GM10847 (cell line): ENCODE measurements around the gene ATN1.

Experiments
- POLR2A ChIP-seq: IDR thresholded peaks from 2 replicates; pipeline ENCODE4 v1.6.1; 2011; ENCODE audit not compliant: insufficient read length; ENCODE audit errors: extremely low read depth

Gene ATN1

GRCh38 chr12:6921996-6922946 lies 5.5 kb upstream of the ATN1 start:
- TF ChIP-seq POLR2A, result no peak

GRCh38 chr12:6923003-6923732 lies 4.6 kb upstream of the ATN1 start:
- TF ChIP-seq POLR2A, result no peak

DNA sequence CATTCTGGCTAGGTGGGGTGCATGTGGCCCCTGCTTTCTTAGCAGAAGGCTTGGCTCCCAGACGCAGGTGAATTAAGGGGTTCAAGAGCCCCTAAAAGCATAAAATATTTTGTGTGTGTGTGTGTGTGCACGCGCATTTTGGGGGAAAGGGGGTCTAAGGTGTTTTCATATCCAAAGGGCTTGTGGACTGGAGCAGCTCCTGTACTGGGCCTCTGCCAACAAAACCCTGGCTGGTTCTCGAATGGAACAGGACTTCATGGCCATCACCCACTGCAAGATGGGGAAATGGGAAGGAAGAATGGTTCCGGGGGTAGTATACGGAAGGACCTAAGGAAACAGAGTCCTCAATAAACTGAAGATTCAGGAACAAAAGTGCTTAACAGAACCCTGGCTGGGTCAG lies 3.9 kb upstream of the ATN1 start:
- no peak for TF ChIP-seq POLR2A

DNA sequence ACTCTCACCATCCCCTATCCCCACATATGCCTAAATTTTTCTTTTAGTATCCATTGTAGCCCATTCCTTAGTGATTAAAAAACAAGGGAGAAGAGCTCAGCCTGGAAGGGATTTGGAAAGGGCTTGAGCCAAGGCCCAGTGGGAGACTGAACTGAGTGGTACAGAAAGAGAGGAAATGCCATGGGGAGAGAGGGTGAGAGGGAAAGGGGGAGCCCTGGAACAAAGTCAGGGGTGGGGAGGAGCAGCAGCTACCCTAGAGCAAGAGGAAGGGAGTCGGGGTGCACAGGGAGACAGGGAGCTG lies 2.6 kb upstream of the ATN1 start:
- TF ChIP-seq POLR2A, result no peak

GRCh38 chr12:6925540-6926279 lies 2.0 kb upstream of the ATN1 start:
- no peak for TF ChIP-seq POLR2A

- TF ChIP-seq POLR2A, result no peak
Observed at GRCh38 chr12:6928022-6928702, 403 bp downstream of the ATN1 start.

GRCh38 chr12:6928703-6929407 lies 1.1 kb downstream of the ATN1 start:
- TF ChIP-seq POLR2A, result no peak

DNA sequence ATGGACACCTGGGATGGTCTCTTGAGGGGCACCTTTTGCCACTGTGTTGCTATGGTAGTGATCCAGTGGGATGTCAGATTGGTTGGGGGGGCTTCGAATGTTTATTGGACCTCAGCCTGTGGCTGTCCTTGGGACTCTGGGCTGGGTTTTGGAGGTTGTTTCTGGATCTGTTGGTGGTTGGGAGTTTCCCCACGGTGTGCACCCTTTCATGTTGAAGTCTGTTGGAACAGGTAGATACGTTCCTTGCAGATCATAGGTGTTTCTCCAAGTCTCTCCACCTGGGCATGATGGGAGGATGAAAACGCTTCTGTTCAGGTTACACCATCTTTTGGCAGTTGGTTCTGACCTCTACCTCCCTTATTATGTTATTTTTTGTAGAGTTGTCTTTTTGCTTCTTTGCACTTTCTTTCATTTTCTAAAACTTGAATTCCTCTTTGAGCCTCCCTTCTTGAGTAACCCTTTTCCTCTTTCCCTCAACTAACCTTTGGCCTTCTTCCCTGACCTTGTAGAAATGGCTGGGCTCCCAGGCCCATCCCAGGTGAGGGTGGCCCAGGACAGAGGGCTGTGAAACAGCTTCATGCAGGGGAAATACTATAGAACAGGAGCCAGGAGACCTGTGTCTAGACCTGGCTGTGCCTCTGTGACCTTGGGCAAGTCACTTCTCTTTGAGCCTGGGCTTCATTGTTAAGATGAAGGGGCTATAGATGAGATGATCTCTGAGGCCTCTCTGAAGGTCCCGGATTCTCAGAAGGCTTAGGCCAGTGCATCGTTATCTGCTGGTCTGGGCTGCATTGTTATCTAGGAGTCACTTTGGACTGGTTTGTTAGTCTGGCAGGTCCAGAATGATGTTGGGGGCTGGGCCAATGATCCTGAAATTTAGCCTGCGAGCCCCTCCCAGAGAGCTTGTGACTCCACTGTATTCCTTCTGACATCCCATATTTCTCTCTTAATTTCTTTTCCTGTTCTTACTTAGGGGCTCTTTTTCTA lies 2.0 kb downstream of the ATN1 start:
- TF ChIP-seq POLR2A, result no peak

- no peak for TF ChIP-seq POLR2A
Observed at GRCh38 chr12:6932766-6933165, 5.0 kb downstream of the ATN1 start.

DNA sequence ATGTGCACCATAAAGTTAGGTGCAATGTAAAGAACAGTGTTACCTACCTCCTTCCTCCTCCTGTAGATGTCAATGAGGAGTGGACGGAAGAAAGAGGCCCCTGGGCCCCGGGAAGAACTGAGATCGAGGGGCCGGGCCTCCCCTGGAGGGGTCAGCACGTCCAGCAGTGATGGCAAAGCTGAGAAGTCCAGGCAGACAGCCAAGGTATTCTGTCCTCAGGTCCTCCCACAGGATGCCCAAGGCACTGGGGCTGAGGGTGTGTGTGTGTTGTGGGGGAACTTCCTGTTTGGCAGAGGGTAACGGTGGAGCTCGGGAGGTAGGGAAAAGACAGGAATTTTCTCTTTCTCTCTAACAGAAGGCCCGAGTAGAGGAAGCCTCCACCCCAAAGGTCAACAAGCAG lies 6.4 kb downstream of the ATN1 start:
- no peak for TF ChIP-seq POLR2A

DNA sequence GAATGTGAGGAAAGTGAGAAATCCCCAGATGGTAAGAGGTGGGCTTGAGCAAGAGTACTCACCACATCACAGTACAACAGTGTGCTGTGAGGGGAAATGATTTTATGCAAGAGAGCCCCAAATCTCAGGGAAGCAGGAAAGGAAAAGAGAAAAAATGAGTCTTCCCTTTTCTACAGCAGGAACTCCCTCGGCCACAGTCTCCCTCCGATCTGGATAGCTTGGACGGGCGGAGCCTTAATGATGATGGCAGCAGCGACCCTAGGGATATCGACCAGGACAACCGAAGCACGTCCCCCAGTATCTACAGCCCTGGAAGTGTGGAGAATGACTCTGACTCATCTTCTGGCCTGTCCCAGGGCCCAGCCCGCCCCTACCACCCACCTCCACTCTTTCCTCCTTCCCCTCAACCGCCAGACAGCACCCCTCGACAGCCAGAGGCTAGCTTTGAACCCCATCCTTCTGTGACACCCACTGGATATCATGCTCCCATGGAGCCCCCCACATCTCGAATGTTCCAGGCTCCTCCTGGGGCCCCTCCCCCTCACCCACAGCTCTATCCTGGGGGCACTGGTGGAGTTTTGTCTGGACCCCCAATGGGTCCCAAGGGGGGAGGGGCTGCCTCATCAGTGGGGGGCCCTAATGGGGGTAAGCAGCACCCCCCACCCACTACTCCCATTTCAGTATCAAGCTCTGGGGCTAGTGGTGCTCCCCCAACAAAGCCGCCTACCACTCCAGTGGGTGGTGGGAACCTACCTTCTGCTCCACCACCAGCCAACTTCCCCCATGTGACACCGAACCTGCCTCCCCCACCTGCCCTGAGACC lies 7.8 kb downstream of the ATN1 start:
- no peak for TF ChIP-seq POLR2A

GRCh38 chr12:6936194-6936635 lies 8.5 kb downstream of the ATN1 start:
- no peak for TF ChIP-seq POLR2A
